ENCODE measurements around the gene EXPH5. TPM values are rescaled to one million over a fixed set of nuclear protein-coding genes. Genes with fewer than 3 reads are reported as not detected.

EXPH5 gene
- total and polyA plus RNA-seq, 9 of the 15 experiments (the other 6 are each of a cell fraction or from before 2014, with no cell fraction given): 1.3 to 8.5 (median 4.8) TPM

DNA sequence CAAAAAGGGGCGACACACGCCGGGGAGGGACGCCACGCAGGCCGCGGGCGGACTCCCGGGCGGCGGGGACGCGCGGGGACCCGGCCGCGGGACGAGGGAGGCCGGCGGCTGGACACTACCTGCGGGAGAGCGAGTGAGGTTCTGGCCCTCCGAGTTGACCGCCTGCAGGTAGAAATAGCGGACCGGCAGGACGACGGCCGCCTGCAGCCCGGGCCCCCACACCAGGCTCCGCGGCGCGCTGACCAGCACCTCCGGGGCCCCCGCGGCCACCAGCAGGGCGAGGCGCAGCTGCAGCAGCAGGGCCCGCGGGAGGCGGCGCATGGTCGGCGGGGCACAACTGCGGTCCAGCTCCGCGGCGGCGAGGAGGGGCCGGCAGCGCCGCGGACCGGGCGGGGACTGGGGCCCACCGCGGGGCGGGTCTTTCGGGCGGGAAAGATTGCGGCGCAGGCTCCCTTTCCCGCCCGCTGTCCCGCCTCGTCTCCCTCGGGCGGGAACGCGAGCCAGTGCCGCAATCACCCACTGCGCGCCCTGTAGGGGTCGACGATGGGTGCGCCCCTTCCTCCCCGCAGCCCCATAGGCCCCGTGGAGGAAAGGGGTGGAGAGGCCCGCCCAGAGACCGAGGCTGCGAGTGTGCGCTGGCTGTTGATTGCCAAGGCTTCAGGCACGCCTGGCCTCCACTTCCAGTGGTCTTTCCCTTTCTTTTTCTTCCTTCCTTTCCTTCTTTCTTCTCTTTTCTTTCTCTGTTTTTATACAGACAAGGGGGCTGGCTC is 95.3 kb downstream of the EXPH5 start, which contains the start of gene POGLUT3:
Gene POGLUT3 (minus strand): TSS at position 339 of the 770 bp plus-strand sequence. CDS start 18 bp downstream, at position 321.
- intact Hi-C loops (cut with micrococcal nuclease): loop anchor here (5.0 to 10.0 kb wide), 4 partner anchors 54 to 373 kb away; partner anchors contain the start of genes ACAT1 and EXPH5
- TF ChIP-seq GABPB1 (CRISPR knock-in tag; IDR thresholded peaks at IDR 0.05) (peak; percentile 79), BDP1 (IDR thresholded peaks at IDR 0.05; ENCODE audit: insufficient read depth, insufficient read length) (no peak), IRF2 (CRISPR knock-in tag; IDR thresholded peaks at IDR 0.05) (peak; percentile 91; the same call in 1 of the 2 replicates), ZNF717 (CRISPR knock-in tag; IDR thresholded peaks at IDR 0.05) (no peak), CBFB (CRISPR knock-in tag; IDR thresholded peaks at IDR 0.05) (peak; percentile 64; the same call in 1 of the 2 replicates), NONO (IDR thresholded peaks at IDR 0.05; ENCODE audit: low read depth in 2 of 2, low read length in 1 of 2) (peak; percentile 66 to 89)
- TF ChIP-seq, protein P1, sequence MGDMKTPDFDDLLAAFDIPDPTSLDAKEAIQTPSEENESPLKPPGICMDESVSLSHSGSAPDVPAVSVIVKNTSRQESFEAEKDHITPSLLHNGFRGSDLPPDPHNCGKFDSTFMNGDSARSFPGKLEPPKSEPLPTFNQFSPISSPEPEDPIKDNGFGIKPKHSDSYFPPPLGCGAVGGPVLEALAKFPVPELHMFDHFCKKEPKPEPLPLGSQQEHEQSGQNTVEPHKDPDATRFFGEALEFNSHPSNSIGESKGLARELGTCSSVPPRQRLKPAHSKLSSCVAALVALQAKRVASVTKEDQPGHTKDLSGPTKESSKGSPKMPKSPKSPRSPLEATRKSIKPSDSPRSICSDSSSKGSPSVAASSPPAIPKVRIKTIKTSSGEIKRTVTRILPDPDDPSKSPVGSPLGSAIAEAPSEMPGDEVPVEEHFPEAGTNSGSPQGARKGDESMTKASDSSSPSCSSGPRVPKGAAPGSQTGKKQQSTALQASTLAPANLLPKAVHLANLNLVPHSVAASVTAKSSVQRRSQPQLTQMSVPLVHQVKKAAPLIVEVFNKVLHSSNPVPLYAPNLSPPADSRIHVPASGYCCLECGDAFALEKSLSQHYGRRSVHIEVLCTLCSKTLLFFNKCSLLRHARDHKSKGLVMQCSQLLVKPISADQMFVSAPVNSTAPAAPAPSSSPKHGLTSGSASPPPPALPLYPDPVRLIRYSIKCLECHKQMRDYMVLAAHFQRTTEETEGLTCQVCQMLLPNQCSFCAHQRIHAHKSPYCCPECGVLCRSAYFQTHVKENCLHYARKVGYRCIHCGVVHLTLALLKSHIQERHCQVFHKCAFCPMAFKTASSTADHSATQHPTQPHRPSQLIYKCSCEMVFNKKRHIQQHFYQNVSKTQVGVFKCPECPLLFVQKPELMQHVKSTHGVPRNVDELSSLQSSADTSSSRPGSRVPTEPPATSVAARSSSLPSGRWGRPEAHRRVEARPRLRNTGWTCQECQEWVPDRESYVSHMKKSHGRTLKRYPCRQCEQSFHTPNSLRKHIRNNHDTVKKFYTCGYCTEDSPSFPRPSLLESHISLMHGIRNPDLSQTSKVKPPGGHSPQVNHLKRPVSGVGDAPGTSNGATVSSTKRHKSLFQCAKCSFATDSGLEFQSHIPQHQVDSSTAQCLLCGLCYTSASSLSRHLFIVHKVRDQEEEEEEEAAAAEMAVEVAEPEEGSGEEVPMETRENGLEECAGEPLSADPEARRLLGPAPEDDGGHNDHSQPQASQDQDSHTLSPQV (IDR thresholded peaks at IDR 0.05): peak; percentile 81
- TF ChIP-seq, protein P2, sequence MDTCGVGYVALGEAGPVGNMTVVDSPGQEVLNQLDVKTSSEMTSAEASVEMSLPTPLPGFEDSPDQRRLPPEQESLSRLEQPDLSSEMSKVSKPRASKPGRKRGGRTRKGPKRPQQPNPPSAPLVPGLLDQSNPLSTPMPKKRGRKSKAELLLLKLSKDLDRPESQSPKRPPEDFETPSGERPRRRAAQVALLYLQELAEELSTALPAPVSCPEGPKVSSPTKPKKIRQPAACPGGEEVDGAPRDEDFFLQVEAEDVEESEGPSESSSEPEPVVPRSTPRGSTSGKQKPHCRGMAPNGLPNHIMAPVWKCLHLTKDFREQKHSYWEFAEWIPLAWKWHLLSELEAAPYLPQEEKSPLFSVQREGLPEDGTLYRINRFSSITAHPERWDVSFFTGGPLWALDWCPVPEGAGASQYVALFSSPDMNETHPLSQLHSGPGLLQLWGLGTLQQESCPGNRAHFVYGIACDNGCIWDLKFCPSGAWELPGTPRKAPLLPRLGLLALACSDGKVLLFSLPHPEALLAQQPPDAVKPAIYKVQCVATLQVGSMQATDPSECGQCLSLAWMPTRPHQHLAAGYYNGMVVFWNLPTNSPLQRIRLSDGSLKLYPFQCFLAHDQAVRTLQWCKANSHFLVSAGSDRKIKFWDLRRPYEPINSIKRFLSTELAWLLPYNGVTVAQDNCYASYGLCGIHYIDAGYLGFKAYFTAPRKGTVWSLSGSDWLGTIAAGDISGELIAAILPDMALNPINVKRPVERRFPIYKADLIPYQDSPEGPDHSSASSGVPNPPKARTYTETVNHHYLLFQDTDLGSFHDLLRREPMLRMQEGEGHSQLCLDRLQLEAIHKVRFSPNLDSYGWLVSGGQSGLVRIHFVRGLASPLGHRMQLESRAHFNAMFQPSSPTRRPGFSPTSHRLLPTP (IDR thresholded peaks at IDR 0.05; ENCODE audit: borderline replicate concordance, extremely low read depth, insufficient read length): no peak
- TF ChIP-seq, protein P3, sequence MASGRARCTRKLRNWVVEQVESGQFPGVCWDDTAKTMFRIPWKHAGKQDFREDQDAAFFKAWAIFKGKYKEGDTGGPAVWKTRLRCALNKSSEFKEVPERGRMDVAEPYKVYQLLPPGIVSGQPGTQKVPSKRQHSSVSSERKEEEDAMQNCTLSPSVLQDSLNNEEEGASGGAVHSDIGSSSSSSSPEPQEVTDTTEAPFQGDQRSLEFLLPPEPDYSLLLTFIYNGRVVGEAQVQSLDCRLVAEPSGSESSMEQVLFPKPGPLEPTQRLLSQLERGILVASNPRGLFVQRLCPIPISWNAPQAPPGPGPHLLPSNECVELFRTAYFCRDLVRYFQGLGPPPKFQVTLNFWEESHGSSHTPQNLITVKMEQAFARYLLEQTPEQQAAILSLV (tag; IDR thresholded peaks at IDR 0.05): no peak
- TF ChIP-seq, protein P4, sequence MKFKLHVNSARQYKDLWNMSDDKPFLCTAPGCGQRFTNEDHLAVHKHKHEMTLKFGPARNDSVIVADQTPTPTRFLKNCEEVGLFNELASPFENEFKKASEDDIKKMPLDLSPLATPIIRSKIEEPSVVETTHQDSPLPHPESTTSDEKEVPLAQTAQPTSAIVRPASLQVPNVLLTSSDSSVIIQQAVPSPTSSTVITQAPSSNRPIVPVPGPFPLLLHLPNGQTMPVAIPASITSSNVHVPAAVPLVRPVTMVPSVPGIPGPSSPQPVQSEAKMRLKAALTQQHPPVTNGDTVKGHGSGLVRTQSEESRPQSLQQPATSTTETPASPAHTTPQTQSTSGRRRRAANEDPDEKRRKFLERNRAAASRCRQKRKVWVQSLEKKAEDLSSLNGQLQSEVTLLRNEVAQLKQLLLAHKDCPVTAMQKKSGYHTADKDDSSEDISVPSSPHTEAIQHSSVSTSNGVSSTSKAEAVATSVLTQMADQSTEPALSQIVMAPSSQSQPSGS (CRISPR knock-in tag; IDR thresholded peaks at IDR 0.05): peak; percentile 62; the same call in 1 of the 2 replicates

More for the DNA sequence above, 95.3 kb downstream of the EXPH5 start, which contains the start of gene POGLUT3:
- Histone ChIP-seq H3K4me2 (ENCODE audit: insufficient read depth, low read length) (peak within 1 kb of the TSS; percentile 88), H3K4me1 (replicated peaks in 1 of 2; ENCODE audit: control insufficient read depth in 2 of 2, insufficient read depth in 2 of 2, low read length in 2 of 2) (peaks cover 17 to 37% of the 10 kb centered on the region in 2 experiments), H3K36me3 (ENCODE audit: control insufficient read depth, insufficient read depth, low read length) (peaks cover 2% of the 10 kb centered on the region; the same call in 1 of the 3 replicates), H3K27ac (ENCODE audit: extremely low read depth, low read depth, low read length) (peak within 1 kb of the TSS; percentile 97), H3K9me1 (ENCODE audit: control insufficient read depth, insufficient read depth, low read length) (no peaks in the 10 kb centered on the region), H3K9ac (ENCODE audit: insufficient read depth in 1 of 2, low read depth in 2 of 2, low read length in 2 of 2) (peak within 1 kb of the TSS; percentile 88 to 98), H3K79me2 (ENCODE audit: control insufficient read depth, insufficient read depth, low read length) (peaks cover 34% of the 10 kb centered on the region), H3K9me3 (replicated peaks; ENCODE audit: control insufficient read depth, insufficient read depth, low read depth, low read length) (no peaks in the 10 kb centered on the region), H2AFZ (ENCODE audit: low read depth, low read length) (peak within 1 kb of the TSS; percentile 88), H4K20me1 (replicated peaks; ENCODE audit: control insufficient read depth, insufficient read depth, low read length) (no peaks in the 10 kb centered on the region), H3K4me3 (peak within 1 kb of the TSS; percentile 59), H3K27me3 (ENCODE audit: control insufficient read depth in 2 of 2, insufficient read depth in 2 of 2, low read length in 2 of 2) (no peaks in the 10 kb centered on the region)
- ATAC-seq: peak; percentile 84
- CTCF ChIA-PET (ENCODE audit: low intra/inter-chr PET ratio): no interaction called here
- FAIRE-seq: no peak
- in situ Hi-C loops (cut with MboI): no loop called here
- TSS peak; percentile 50 for BruUV-seq (replicated peaks)
- POLR2A ChIA-PET: interaction anchor here (0.9 to 1.5 kb wide), 2 partner anchors 9 to 28 kb away, joined by 4 read pairs; no protein-coding TSS in a partner anchor
- peak; percentile 81 to 88 (median 86) for DNase-seq (ENCODE audit: extremely low read depth in 1 of 4, low spot score in 3 of 4)
- WGBS (ENCODE audit: insufficient coverage, low coverage, missing lambda C conversion rate): under 1% methylated on average over 43 of the region's 84 CpGs
